Activated CD4-positive, alpha-beta T cell treated with anti-CD3 and anti-CD28 coated beads for 24 hours (primary cell): ENCODE data around the gene PPM1E.

ENCODE experiments used
- DNase-seq, 2 donors: peaks; one replicate each; pipeline ENCODE4 v3.0.0-alpha.2; 2020; ENCODE audit warnings: low read depth in 2 of 2

PPM1E gene

DNA sequence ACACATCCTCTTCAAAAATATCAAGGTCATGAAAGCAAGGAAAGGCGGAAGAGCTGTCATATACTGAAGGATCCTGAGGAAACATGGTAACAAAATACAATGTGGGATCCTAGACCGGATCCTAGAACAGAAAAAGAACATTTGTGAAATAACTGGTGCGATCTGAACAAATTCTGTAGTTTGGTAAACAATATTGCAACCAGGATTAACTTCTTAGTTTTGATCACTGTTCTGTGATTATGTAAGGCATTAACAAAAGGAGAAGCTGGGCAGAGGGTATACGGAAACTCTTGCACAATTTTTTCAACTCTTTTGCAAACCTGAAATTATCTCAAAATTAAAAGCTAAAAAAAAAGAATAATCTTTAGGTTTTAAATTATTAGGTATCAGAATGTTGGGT, 241.3 kb downstream of the PPM1E start:
- DNase-seq: no peak

DNA sequence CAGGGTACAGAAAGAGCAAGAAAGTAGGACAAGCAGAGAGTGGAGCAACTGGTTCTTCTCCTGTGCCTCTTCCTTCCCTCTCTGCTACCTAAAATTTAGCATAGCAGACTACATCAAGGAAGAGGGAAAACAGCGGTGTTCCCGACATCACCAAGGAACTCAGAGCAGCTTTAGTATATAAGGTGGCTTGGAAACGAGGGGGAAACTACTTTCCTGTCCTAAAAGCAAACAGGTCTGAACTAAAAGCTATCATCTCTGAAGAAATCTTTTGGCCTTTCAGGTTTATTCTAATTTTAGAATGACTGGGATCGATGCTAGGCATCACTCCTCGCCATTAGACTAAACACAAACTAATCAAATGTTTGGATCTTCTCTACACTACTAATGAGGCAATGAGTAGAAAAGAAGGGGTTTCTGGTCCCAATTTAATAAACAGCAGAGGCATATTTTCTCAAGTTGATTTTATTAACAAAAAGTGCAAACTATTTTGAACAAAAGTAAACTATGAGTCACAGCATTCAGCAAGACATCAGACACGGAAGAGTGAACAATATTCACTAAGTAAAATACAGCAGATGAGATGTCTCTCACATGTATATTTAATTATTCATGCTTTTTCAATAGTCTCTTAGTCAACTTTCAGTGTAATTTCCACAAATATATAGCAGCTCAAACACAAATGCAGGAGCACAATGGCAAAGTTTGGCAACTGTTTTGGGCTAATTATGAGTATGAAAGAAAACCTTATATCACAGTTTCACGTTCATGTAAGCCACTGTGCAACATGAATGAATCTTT, 242.3 kb downstream of the PPM1E start:
- no peak for DNase-seq

DNA sequence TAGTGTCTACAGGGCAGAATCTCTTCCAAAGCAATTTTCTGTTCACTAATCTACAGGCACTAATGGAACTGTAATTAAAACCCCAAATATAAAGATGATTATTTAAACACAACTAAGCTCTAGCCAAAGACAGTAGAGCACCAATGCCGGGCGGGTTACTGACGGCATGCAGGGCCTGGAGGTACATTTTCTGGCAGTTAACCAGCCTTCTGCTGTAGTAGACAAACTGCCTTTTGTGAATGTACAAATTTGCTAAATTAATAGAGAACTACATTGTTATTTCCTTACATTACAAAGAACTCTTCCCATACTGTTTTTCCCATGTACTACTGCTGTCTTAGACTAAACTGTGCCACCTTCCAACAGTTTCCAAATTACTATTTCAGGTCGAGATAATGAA, 243.2 kb downstream of the PPM1E start:
- DNase-seq: no peak

DNA sequence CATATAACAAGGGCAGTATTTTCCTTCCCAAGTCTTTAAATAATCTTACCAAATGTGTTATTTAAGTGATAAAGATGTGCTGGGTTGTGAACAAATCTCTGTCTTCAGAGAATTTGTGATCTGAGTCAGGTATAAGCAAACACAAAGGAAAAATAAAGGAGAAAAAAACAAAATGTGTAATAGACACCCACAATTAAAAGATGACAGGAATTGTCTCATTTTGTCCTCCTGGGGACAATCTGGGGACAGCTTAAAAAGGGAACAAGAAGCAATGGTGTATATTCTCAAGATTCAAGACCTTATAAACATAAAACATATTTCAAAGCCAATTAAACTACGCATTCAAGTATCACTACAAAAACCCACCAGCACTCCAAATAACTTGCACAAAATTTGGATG, 243.8 kb downstream of the PPM1E start:
- no peak for DNase-seq

DNA sequence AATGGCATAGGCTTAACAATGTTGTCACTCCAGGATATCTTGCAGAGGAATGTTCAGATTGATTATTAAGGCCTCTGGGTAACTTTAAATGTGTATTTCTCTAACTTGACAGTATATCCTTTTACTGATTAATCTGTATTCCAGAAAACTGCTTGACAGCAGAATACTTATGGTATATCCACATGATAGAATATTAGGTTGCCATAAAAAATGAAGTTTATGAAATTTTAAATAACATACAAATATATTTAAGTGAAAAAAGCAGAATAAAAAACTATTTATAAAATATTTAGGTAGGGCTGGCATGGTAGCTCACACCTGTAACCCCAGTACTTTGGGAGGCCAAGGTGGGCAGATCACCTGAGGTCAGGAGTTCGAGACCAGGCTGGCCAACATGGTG, 244.4 kb downstream of the PPM1E start:
- DNase-seq: no peak

DNA sequence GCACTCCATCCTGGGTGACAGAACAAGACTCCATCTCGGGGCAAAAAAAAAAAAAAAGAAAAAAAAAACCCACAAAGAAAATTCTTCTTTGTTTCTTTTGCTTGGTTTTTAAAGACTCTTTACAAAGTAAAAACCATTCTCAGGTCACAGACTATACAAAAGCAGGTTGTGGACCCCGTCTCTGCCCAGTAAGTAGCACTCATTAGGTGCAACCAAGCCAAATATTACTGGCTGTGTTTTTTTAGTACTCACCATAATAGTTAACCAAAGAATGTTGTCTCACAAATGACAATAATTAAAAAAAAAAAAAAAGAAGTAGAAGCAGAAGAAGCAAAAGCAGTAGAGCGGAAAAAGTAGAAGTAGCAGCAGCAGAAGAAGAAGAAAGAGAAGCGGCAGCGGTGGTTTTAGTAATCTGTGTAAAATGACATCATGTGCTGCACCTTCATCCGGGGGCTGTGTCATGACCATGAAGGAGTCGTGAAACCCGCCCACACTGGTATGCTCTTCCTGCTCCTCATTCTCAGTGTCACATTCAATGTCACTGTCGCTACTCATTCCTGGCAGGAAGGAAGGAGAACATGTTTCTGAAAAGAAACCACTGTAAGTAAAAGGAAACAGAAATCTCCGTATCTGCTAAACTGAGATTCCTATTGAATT, 245.6 kb downstream of the PPM1E start:
- peak; percentile 52 to 58 for DNase-seq

DNA sequence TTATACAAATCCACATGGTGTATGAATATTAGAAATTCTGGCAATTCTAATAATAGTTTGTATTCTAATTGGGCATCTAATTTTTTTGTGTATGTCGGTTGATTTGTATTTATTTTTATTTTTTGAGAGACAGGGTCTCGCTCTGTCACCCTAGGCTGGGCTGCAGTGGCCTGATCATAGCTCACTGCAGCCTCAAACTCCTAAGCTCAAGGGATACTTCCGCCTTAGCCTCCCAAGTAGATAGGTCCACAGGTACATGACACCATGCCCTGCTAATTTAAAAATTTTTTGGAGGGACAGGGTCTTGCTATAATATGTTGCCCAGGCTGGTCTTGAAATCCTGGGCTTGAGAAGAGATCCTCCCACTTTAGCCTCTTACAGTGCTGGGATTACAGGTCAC, 246.5 kb downstream of the PPM1E start:
- no peak for DNase-seq

DNA sequence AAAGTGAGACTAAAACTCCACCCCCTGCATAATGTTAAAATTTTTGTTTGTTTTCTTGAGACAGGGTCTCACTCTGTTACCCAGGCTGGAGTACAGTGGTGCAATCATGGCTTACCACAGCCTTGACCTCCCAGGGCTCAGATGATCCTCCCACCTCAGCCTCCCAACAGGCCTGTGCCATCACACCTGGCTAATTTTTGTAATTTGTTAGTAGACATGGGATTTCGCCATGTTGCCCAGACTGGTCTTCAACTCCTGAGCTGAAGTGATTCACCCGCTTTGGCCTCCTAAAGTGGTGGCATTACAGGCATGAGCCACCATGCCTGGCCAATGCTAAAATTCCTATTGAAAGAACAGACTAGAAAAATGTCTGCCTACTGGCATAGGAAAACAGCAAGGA, 247.2 kb downstream of the PPM1E start:
- no peak for DNase-seq

DNA sequence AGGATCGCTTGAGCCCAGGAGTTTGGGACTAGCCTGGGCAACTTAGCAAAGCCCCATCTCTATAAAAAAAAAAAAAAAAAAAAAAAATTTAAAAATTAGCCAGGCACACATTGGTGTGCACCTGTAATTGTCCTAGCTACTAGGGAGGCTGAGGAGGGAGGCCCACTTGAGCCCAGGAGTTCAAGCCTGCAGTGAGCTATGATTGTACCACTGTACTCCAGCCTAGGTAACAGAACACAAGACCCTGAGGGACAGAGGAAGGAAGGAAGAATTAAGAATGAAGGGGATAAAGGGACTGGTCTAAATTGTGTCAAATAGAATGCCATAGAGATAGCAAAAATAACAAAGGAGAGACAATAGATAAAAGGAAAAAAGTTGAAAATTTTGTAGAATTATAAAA, 248.2 kb downstream of the PPM1E start:
- DNase-seq: no peak

DNA sequence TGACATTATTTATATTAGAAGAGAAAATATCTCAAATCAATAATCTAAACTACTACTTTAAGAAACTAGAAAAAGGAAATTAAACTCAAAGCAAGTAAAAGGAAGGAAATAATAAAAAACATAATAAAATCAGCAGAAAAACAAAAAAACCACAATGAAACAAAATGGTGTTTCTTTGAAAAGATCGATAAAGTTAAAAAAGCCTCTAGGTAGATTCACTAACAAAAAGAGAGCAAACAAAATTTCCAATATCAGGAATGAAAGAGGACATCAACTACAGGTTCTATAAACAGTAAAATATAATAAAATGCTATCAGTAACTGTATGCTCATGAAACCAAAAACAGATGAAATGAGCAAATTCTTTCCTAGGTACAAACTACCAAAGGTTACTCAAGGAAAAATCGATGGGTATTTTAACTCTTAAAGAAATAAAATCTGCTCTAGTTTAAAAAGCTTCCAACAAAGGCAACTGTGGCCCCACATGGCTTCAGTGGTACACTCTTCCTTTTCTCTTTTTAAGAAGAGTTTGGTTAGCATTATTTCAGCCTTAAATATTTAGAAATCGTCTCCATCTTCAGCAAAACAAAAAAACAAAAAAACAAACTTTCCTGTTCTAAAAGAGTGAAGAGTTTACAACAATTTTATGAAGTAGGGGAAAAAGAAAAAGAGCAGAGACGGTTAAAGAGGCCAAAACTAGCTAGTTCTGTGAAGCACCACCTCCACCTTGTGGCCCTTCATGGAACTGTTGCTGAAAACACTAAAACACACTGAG, 248.9 kb downstream of the PPM1E start:
- DNase-seq: peak; percentile 57 to 58

DNA sequence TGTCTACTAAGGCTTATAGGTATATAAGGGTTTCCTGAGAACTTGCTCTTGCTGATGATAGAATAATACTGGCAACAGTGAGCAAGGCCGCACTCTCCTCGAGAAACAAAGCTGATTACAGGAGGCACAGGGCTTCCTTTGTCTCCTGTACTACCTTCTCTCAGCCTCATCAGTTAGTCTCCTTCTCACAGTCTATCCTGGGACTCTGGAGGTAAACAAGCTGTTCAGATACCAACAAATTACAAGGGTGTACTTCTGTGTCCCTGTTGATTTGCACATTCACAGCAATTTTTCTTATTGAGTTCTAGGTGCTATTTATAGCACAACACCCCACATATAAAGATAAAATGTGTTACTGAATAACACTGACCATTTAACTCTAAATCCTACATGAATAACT, 252.3 kb downstream of the PPM1E start:
- no peak for DNase-seq

DNA sequence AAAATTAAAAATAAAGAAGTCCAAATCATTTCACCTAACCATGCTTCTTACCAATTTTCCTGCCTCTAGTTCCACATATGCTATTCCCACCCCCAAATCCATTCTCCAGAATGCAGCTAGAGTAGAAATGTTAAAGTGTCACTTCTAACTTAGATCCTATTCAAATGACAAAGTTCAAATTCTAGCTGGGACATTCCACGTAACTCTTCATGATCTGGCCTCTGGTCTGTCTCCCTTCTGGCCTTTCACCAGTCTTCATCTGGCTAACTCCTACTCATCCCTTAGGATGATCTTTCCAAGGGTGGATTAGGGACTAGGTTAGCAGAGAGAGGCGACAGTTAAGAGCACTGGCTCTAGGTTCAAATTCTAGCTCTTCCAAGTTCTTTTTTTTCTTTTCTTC, 253.1 kb downstream of the PPM1E start:
- no peak for DNase-seq

DNA sequence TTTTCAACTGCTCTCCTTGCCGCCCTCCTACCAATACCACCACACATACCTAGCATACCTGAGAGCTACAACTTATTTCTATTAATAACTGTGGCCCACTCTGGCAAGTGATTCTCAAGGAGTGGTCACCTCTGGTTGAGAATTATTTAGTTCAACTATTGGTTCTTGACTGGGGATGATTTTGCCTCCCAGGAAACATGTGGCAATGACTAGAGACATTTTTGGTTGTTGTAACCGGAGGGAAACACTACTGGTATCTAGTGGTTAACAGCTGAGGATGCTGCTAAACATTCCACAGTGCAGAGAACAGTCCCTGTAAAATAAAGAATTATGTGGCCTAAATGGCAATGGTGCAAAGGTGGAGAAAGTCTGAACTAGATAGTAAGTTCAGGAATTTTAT, 254.4 kb downstream of the PPM1E start:
- DNase-seq: no peak

DNA sequence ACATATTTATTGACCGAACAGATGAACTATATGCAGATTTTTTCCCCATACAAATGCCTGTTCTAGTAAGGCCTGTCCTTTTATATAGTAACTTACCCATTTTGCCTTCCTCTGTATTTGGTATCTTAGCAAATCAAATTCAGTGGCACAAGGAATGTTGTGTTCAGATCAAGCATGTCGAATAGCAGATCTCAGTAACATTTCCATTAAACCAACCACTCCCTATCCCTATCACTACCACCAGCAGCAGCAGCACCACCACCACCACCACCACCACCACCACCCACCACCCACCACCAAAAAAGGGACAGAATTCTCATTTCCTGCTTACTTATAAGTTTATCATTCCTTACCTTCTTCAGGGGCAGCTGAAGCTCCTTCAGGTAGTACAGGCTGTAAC, 256.3 kb downstream of the PPM1E start:
- no peak for DNase-seq

DNA sequence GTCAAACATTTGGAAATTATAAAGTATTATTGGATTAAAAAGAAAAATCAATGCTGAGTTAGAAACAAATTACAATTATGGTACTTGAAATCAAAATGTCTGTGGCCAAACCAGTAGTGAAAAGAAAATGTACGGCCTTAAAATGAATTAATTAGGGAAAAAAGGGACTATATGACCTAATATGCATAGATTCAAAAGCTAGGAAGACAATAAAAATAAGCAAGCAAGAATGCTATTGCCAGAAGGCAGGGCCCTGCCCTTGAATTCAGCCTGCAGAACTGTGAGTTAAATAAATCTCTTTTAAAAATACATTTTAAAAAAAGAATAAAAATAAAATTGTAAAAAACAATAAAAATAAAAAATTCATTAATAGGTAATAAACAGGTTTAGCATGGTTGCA, 262.4 kb downstream of the PPM1E start:
- no peak for DNase-seq

DNA sequence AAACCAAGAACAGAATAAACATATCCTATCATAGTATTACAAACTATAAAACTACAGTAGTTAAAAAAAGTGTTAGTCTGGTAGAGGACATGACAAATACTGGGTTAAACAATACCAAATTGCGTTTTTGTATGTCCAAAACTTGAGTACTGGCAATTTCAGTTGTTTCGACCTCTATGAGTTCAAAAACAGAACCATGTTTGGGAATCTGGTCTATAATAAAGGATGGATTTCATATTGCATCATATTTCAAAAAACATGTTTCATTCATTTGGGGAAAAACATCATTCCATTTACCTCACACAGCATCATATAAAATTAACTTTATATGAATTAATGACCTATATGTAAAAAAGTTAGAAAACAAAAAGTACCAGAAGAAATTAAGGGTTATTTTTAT, 269.3 kb downstream of the PPM1E start:
- no peak for DNase-seq

DNA sequence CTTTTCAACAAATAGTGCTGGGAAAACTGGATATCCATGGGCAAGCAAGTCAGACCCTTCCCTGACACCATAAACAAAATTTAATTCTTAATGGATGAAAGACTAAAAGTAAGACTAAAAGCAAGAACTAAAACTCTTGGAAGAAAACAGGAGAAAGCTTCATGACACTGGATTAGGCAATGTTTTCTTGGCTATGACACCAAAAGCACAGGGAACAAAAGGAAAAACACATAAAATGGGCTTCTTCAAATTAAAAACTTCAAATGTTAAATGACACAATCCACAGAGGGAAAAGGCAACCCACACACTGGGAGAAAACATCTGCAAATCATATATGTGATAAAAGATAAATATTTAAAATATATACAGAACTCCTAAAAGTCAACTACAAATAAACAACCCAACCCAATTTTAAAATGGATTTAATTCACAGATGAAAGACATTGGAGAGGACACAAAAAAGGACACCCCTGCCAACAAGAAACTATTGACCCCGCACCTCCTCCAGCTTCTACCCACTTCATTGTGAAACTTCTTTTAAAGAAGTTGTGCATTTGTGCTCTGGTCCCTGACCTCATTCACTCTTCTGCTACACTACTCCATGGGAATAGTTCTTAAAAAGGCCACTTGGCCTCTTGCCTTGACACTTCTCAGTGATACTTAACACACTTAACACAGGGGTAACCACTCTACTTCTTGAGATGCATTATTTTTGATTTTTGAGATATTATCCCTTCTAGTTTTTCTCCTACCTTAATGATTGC, 270.7 kb downstream of the PPM1E start:
- DNase-seq: no peak

DNA sequence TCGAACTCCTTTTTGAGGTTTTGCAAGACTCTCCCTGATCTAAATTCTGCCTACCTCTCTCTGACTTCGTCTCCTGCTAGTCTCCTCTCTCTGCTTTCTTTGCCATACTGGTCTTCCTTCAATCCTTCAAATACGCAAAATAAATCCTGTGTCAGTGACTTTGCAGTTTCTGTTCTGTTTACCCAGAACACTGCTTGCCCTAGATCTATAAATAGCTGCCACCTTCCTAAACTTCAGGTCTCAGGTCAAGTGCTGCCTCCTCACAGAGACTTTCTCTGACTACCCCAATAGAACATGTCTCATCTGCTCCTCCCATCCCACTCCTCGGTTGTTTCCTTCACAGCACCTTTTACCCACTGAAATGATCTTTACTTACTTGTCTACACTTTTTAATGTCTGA, 272.1 kb downstream of the PPM1E start:
- DNase-seq: no peak

DNA sequence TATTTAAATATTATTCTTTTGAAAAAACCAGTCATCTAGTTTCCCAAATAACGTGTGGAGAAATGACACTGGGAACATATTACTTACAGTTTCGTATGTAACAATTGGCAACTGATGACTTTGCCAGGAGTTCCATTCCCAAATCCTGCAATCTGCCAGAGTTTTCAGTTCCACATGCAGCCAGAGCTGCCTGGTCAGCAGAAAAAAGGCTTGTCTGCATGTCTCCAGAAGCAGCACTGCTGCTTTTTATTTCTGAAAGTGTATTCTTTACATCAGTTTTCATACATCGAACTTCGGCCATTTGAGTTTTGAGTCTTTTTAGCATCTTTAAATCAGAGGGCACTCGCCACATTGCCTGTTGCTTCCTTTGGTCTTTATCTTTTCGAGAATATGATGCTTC, 272.7 kb downstream of the PPM1E start:
- DNase-seq: no peak

DNA sequence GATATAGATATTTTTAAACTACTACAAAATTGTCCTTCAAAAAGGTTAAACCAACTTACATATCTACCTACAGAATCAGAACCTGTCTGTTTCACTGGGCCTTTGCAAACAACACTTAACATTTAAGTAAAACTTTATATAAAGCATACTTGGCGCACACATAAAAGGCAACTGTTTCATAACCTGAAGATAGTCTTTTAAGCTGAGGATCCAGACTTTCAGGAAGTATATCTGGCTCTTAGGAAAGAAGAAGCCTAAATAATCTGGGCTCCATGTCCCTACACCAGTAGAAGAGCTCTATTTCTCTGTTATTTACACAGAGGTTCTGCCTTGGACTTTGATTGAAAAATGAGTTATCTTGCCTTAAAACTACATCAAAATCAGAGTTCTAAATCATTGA, 275.2 kb downstream of the PPM1E start:
- DNase-seq: no peak
